Measurements from ENCODE around the gene KRTAP1-3.
"Not testable (repeated sequence)": the region's sequence is repeated elsewhere in the genome, so short reads cannot be mapped to it uniquely, and the experiment has no call there.

The KRTAP1-3 gene

DNA sequence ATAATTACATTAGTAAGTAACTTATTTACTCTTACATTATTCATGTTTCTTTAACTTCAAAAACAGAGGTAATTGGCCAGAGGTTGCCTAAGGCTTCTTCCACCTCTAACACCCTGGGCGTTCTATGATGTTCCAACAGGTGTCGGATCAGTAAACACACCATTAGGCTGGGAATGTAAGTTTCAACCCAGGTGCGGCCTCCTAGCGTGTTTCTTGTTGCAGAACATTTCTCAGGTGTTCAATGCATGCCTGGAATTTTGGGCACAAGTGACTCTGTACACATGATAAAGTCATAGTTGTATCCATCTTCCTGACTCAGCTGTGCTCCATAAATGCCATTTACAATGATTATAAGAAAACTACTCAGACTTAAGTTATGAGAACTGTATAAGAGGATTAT is 19.4 kb upstream of the KRTAP1-3 start:
- no peak for DNase-seq

DNA sequence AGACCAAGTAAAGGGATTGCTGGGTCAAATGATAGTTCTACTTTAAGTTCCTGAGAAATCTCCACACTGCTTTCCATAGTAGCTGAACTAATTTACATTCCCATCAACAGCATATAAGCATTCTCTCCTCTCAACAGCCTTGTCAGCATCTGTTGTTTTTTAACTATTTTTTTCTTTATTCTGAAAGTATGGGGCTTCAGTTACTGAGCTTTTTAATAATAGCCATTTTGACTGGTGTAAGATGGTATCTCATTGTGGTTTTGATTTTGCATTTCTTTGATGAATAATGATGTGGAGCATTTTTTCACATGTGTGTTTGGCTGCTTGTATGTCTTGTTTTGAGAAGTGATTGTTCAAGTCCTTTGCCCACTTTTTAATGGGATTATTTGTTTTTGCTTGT is 17.9 kb upstream of the KRTAP1-3 start:
- peak; percentile 63 for DNase-seq

DNA sequence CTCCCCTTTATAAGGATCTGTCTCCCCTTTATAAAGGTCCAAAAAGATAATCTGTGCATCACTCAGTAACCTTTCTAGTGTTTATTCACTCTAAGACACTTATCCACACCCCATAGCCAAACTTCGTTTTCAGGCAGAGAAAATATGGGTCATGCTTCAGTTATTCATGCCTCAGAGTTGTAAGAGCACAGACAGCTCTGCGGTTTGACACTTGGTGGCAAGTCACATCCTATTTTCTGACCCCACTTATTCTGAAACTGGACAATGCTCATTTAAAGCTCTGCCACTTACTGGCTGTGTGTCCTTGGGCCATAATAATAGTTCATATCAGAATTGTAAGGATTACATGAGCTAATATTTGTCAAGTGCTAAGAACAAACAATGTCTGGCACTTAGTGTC is 14.4 kb upstream of the KRTAP1-3 start:
- DNase-seq: peak; percentile 75

DNA sequence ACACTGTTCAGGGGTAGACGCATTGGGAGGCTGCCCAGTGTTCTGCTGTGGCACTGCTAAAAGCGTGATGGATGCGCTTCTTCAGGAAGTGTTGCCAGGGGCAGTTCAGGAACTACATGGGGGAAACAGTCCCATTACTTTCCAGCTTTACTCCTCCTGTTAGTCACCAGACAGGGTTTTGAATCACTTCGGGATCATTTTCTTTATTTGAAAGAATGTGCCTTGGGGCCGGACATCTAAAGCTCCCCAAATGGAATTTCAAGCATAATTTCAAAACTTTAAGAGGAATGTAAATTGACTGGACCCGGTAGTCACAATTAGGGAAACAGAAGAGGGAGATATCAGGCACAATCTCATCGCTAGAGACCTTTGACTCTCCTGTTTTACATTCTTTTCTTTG is 13.8 kb upstream of the KRTAP1-3 start:
- peak; percentile 84 for DNase-seq

DNA sequence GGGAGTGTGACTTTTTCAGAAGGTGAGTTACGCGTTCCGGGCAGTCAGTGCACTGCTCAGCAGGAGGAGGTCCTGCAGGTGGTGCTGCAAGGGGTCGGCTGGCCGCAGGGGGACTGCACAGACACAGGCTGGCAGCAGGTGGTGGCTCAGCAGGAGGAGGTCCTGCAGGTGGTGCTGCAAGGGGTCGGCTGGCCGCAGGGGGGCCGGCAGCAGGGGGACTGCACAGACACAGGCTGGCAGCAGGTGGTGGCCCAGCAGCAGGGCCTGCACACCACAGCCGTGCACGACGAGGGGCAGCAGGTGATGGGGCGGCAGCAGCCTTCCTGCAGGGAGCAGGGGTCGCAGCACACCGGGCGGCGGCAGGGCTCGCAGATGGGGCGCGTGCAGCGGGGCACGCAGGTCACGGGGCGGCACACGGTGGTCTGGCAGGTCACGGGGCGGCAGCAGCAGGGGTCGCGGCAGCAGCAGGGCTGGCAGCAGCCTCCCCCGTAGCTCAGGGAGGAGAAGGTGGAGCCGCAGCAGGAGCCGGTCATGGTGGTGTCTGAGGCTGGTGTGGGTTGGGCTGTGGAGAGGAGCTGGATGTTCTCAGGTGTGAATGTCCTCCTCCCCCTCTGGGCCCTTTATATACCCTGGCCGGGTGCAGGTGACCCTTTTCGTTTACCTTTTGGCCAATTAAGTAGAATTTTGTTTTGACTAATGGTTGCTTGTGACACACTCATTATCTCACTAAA is 12.2 kb upstream of the KRTAP1-3 start, which contains the start of gene KRTAP2-1:
Gene KRTAP2-1 (minus strand): TSS at position 582 of the 731 bp plus-strand sequence. CDS start 49 bp downstream, at position 533.
- DNase-seq: not testable (repeated sequence)

DNA sequence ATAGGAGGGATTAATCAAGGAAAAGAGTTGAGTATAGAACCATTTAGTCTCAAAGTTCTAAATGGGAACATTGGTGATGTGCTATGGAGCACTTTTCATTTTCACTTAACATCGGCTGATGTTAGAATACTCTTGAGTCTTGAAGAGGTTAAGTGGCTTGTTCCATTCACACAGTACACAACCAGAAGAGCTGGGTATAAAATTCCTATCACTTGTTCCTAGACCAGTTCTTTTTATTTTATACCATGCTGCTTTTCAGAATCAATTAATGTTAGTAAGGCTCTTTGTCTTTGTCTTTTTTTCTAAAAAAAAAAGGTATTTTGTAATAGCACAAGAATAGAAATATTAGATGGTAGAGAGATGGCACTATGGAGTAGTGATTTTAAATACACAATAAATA is 8.3 kb upstream of the KRTAP1-3 start:
- no peak for DNase-seq

DNA sequence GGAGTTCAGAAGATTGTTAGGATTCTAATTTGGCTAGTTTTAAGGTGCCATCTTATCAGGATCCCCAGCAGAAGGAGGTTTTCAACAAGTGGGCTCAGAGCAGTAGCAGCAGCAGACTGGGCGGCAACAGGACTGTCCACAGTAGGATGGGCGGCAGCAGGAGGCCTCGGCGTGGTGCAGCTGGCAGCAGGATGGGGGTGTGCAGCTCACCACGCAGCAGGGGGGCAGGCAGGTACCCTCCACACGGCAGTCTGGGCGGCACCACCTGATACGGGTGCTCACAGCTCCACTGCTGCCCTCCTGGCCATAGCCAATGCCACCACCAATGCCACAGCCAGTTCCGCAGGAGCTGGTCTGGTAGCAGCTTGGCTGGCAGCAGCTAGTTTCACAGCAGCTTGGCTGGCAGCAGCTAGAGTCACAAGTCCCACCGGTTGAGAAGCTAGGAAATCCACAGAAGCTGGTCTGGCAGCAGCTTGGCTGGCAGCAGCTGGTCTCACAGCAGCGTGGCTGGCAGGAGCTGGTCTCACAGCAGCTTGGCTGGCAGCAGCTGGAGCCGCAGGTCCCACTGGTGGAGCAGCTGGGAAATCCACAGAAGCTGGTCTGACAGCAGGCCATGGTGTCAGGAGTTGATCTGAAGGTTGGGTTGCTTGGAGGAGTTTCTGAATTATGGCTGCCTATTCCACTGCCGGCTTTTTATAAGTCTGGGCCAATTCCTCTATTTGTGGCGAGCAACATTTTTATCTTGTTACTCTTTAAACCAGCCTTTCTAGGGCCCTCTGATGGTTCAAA is 6.3 kb upstream of the KRTAP1-3 start, which contains the start of gene KRTAP1-1:
Gene KRTAP1-1 (minus strand): TSS at position 668 of the 789 bp plus-strand sequence. CDS start 53 bp downstream, at position 615.
- DNase-seq: peak; percentile 49

DNA sequence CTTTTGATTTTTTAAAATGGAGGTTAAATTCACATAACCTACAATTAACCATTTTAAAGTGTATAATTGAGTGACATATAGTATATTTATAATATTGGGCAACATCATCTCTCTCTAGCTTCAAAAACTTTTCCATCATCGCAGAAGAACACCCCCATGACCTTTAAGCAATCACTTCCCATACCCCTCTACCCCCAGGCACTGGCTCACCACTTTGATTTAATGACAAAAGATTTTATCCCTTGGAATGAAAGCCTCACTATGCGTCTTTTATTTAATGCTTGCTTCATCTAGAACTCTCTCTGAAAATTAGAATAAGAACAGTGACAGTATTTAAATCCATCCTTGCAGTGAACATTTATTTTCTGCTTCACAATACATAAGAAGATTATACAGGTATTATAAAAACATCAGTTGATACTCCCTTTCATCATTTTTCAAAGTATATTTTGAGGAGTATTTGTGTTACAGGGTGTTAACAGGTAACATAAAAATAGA is 3.2 kb upstream of the KRTAP1-3 start:
- no peak for DNase-seq

DNA sequence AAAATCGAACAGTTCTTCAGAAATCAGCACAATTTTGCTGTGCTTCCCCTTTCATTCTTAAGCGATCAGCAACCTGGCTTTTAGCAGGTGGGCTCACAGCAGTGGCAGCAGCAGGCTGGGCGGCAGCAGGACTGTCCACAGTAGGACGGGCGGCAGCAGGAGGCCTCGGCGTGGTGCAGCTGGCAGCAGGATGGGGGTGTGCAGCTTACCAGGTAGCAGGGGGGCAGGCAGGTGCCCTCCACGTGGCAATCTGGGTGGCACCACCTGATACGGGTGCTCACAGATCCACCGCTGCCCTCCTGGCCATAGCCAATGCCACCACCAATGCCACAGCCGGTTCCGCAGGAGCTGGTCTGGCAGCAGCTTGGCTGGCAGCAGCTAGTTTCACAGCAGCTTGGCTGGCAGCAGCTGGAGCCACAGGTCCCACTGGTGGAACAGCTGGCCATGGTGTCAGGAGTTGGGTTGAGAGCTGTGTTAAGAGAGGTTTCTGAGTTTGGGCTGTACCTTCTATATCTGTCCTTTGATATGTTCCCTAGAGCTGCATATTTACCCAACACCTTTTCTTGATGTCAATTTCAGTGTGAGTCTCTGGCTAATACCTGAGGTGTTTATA is 4.9 kb downstream of the KRTAP1-3 start, which contains the start of gene KRTAP1-4:
Gene KRTAP1-4 (minus strand): TSS at position 563 of the 613 bp plus-strand sequence. CDS start 117 bp downstream, at position 446.
- no peak for DNase-seq

DNA sequence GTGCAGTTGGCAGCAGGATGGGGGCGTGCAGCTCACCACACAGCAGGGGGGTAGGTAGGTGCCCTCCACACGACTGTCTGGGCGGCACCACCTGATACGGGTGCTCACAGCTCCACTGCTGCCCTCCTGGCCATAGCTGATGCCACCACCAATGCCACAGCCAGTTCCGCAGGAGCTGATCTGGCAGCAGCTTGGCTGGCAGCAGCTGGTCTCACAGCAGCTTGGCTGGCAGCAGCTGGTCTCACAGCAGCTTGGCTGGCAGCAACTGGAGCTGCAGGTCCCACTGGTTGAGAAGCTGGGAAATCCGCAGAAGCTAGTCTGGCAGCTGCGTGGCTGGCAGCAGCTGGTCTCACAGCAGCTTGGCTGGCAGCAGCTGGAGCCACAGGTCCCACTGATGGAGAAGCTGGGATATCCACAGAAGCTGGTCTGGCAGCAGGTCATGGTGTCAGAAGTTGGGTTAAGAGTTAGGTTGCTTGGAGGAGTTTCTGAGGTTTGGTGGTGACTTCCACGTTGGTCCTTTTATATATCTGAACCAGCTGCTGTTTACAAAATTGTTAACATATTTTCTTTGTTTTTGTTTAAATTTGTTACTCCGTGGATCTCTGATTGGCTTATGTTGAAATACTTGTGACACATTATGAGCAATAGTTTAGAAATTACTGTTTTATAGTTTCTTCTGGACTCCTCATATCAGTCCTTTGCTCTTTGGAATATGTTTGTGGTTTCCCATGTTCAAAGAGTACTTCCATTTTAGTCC is 7.8 kb downstream of the KRTAP1-3 start, which contains the start of gene KRTAP1-5:
Gene KRTAP1-5 (minus strand): TSS at position 494 of the 757 bp plus-strand sequence. CDS start 53 bp downstream, at position 441.
- DNase-seq: peak; percentile 83

DNA sequence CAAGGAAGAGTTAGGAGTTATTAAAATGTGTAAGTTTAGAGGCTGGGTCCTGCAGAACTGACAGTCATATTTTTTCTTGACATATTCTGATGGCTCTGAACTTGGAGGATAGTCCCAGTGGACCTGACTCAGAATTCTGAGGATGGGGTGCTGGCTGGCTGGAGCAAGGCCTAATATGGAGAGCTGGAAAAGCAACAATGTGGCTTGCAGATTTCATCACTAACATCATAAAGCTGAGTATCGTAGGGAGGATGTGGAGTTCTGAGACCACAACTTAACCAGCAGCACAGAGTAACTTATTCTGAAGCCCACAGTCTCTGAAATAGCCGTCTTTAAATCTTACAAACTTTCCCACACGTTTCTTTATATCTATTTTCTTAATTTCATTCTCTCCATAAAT is 10.0 kb downstream of the KRTAP1-3 start:
- peak; percentile 86 for DNase-seq

DNA sequence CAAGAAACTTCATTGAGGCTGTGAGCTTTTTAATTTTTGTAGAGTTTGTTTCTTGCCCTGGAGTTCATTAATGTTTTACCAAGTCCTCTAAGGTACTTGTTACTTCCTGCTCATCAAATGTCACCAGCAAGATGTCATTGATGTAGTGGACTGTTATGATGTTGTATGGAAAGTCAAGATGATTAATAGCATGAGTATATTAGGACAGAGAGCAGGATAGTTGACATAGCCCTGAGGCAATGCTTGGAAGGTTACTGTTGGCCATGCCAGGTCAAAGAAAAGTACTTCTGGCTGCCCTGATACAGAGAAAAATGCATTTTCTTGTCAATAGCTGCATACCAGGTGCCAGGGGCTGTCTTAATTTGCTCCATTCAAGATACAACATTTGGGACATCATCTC is 14.3 kb downstream of the KRTAP1-3 start:
- DNase-seq: no peak

DNA sequence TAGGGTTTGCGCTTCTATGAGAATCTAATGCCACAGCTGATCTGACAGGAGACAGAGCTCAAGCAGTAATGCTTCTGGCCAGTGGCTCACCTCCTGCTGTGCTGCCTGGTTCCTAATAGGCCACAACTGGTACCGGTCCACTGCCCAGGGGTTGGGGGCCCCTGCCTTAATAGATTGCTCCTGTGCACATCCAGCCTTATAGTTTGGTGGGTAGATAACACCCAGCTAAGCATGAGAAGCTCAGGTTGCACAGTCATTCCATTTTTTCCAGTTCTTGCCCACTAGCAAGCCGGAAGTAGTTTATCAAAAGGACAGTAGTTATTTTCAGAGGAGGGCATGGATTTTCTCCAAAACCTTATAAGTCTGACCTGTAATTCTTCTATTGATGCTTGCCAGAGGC is 15.3 kb downstream of the KRTAP1-3 start:
- DNase-seq: no peak

DNA sequence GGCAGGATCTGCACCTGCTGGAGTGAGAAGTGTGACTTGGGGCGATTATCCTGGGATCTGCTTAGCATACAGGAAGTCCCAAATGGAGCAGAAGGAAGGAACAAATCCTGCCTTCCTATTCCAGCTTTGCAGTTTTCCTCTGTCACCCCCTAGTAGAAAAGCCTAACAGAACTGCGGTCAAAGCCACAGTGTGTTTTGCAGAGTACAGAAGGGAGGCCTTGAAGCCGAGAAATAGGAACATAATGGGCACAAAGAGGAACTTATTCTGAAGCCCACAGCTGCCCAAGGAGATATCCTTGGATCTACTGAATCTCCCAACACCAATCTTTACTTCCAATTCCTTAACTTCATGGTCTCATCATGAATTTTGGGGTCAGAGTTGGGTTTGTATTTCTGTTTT is 16.1 kb downstream of the KRTAP1-3 start:
- DNase-seq: no peak

DNA sequence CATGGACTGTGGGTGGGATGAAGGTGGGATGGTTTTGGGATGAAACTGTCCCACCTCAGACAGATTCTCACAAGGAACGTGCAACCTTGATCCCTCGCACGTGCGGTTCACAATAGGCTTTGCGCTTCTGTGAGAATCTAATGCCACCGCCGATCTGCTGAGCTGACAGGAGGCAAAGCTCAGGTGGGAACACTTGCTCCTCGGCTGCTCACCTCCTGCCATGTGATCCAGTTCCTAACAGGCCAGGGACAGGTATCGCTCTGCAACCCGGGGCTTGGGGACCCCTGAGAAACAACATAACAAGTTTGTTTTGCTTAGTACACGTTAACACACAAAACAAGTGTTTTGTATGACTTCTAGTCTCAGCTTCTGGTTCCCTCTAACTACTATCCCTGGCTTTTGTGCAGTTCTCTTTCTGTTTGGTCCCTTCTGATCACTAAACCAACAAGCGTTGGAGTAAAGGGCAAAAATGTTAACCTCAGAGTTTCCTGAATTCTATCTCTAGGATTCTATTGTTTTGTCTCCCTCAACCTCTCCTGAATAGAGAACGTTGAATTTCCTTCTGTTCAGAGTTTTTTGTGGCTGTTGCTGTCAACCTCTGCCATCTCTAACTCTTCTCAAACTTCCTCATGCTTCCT is 18.0 kb downstream of the KRTAP1-3 start:
- DNase-seq: no peak

DNA sequence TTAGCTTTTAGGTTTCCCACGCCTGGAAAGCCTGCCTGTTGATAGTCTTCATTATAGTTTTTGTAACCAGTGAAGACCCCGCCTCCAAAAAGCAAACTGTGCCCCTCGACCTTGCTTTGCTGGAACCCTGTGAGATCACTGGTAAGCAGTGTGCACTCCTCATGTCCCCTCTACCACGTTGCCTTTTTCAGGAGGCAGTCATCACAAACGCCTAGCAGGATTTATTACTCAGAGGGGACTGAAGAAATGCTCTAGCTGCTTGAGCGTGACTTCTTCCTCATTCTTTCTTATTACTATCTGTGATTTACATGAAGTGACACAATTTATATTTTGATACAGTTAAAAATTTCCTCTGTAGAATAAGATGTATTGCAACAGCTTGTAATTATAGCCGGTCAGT is 19.2 kb downstream of the KRTAP1-3 start:
- no peak for DNase-seq

DNA sequence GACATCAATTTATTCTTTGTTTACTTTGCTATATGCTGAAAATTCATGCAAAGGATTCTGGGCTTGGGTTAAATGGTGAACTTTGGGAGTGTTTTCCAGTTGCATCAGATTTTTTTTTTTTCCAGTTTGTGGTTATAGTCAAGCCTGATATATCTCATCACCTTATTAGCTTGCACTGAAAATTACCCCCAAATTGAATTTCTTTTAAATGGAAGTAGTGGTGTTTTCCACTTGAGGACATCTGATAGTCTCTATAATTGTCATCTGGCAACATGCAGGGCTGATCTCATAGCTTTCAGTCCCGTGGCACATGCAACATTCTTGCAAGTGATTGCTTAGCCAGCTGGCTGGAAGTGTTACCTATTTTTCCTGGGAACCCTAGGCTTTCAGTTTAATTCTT is 21.1 kb downstream of the KRTAP1-3 start:
- peak; percentile 69 for DNase-seq

DNA sequence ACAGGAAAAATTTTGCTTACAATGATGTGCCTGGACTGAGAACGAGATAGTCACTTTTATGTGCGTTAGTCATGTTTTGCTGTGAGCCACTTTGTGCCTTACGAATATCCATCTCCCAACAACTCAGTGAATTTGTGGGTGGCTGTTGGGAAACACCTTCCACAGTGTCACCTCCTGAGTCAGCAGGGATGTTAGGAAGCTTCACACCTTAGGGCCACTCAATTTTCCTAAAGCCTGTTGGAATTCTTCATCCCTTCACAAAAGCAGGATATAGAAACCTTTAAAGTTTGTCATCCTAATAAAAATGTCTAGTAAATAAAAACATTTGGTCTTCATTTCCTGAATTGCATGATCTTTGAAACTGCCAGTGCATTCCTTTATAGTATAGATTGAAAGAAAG is 21.5 kb downstream of the KRTAP1-3 start:
- DNase-seq: no peak

DNA sequence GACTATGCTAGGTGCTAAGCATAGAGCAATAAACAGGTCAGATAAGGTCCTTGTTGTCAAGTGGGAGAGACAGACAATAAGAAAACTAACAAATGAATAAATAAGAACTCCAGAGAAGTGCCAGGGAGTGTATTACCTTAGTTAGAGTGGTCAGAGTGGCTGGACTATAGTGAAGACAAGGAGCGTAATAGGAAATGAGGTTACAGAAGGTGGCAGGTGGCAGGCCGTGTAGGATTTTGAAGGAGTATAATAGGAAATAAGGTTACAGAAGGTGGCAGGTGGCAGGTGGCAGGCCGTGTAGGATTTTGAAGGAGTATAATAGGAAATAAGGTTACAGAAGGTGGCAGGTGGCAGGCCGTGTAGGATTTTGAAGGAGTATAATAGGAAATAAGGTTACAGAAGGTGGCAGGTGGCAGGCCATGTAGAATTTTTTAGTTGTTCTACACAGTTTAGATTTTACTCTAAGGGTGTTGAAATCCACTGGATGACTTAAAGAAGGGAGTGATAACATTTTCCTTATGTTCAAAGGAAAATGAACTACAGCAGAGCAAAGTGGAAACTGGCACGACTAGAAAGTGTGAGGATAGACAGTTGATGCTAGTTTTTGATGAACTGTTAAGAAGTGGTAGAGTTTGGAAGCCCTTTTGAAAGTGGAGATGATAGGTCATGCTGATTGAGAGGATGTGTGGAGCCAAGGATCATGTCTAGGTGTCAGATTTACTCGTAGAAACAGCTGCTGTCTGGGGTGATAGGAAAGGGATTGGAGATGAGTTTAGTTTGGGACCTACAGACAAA is 22.2 kb downstream of the KRTAP1-3 start:
- DNase-seq: no peak

DNA sequence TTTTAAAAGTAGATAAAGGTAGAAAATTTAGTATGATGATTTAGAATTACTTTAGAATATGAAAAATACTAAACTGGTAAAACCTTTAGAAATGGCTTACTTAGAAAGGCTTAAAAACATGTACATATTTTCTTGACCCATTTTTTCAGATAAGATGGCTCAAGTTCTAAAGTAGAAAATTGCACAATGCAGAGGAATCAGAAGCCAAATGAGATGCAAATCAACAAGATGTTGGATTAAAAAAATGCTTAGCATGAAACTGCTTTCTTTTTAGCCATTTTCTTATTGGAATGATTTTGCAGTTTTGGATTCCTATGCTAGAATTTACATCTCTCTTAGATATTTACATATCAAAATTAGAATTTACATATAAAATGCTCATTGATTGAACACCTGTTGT is 24.2 kb downstream of the KRTAP1-3 start:
- no peak for DNase-seq

DNA sequence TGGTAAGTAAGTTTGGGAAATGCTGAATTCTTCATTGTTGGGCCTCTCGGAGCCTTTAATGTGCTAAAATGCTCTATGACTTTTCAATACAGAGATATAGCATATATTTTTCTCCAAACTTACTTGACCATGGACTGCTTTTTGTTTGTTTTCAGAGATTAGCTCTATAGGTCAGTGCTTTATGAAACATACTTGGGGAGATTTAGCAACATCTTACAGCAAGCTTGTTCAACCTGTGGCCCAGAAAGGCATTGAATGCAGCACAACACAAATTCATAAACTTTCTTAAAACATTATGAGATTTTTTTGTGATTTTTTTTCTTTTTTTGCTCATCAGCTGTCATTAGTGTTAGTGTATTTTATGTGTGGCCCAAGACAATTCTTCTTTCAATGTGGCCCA is 24.7 kb downstream of the KRTAP1-3 start:
- no peak for DNase-seq
